Measurements from ENCODE around the gene MLLT10.
A peak's percentile ranks its signal among the peaks of the same experiment; 100 is the strongest.

MLLT10 gene

DNA sequence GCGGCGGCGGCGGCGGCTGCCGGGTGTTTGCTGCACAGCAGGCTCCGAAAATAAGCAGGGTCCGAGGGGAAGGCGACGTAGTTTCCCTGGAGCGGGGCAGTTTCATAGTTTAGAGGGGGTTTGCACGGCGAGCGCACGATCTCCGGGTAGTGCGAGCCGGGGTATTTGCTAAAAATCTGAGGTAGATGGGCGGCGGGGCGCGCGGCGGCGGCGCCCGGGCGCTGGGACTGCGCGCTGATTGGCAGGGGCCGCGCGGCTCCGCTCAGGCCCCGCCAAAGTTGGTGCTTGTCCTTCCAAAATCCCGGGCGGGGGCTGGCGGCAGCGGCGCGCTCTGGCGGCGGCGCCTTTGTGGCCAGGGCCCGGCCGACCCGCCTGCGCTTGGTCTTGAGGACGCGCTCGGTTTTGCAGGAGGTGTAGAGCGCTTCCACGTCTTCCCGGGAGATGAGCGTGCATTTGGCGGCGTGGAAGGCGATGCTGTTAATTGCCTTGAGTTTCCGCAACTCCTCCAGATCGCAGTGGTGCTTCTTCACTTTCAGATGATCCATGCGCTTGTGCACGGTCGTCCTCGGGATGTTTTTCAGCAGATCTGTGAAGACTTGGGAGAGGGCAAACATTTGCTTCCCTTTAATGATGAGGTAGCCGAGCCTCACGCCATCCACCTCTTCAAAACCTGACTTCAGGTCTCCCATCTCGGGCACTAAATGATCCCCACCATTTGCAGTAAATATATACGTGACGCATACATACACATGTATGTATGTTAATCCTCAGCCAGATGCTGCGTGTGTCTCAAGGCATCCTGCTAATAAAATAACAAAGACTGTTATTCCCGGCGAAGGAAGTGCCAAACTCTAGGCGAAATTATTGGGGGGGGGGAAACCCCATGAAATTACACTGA lies 16.6 kb upstream of the MLLT10 start:
- no peak for DNase-seq

DNA sequence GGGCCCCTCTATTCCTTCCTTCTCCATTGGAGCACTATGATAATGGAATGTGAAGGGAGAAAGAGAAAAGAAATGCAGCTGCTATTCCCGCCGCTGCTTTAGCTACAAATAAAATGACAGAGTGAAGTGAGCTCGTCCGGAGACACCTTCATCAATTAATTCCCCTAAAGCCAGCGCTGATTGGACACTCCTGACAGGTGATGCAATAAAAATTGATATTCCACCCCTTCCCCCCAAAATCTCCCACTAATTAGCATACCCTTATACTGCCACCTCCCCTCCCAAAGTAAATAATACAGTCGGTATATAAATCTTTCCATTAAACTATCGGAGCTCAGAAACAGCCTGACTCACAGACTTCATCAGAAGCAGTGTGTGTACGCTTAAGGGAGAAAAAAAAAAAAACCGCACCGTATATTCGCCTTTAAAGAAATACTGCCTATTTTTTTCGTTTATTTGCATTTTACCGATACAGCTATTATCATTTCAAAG lies 15.8 kb upstream of the MLLT10 start:
- no peak for DNase-seq

DNA sequence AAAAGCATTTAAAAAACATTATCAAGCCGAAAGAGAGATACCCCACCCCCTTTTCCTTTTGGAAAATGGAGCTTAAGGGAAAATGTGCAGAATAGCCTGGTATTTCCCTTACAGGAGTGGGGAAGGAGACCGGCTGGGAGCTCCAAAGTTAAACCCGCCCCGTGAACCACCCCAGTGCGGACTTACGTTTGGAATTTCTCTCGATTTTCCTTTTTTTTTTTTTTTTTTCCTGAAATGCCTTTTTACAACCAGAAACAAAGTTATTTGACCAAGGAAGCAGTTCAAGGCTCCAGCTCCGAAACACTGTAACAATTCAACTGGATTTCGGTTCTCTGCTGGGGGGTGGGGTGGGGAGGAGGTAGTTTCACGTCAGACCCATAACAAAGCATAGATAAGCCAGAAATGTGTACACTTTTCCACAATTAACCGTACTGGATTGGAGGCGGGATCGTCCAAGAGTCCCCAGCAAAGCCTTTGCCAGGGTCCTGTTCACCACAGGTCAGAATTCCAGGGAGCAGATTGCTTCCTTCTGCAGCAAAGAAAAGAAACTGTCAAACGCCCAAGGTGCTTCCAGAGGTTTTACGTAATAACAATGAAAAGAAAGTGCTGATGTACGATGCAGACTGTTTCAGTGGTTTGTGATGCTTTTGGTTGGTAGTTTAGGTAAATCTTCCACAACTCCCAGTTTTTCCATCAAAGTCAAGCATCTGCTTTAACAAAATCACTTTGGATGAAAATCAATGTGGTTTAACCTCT lies 15.2 kb upstream of the MLLT10 start:
- DNase-seq: no peak

DNA sequence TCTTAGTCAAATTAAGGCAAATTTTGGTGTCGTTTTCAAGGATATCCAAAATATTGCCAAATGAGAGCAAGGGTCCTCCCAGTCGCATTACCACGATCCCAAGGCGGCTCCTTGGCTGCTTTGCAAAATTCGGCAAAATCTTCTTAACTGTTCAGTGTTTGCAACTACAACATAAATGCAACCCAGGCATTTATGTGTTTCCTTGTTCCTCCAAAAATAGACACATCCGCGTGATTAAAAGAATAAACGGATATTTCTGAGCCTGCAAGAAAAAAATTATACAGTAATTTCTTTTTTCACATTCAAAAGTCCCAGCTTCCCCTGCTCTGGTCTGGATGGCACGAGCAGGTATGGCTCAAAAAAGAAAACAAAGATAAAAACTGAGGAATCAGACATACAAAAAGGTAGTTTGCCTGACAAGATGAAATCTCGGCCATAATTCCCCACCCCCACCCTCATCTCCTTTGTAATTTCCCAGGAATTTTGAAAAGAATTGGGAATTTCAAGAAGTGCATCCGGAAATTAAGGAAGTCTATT lies 14.6 kb upstream of the MLLT10 start:
- no peak for DNase-seq

DNA sequence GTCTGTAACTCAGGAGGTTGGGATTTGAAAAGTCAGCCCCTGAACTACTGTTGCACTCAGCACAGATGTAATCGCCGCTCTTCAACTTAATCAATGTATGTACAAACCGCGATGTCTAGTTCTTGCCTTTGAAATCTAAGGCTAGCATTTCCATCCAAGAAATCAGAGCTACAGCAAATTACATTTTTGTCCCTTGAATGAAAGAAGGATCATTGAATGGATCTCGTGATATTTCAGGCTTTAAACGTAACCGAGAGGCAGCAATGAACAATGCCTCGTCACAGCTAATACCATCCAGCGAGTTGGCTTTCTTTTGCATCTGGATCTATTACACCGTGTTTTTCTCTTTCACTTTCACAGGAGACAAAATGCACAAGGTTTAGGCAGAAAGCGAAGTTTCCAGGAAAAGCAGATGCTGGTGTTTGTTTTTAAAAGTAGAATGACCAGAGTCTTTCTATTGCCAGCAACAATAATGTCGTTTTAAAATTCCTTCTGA lies 14.0 kb upstream of the MLLT10 start:
- no peak for DNase-seq

DNA sequence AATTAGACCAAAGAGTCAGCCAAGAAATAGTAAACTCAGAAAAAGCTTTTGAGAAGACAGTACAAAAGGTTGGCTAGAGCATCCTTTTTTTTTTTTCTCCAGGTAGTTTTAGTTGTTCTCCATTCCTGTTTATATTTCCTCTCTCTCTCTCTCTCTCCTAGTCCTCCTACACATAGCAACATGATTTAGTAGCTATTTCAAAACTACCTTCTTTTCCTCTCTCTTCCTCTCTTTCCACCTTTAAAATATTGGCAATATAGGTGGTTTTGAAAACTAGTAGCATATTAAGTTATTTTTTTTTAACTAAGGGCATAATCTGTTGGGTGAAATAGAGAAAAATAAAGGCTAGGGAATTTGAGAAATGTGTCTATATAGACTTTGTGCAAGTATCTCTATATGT lies 13.5 kb upstream of the MLLT10 start:
- DNase-seq: no peak

DNA sequence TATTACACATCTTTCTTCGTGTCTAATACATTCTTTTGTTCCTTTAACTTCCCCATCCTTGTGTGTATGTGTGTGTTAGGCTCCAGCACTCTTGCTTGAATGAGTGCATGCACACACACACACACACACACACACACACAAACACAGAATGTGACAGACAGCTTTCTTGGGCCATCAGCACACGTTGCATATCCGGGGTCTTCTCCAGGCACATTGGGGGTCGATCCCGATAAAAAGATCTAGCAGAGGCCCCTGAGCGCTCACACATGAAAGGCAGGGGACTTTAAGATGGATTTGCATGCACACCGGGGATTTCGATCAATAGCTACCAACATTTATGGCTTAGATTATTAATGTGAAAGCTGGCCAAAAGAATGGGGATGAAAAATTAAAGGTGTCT lies 13.1 kb upstream of the MLLT10 start:
- no peak for DNase-seq

DNA sequence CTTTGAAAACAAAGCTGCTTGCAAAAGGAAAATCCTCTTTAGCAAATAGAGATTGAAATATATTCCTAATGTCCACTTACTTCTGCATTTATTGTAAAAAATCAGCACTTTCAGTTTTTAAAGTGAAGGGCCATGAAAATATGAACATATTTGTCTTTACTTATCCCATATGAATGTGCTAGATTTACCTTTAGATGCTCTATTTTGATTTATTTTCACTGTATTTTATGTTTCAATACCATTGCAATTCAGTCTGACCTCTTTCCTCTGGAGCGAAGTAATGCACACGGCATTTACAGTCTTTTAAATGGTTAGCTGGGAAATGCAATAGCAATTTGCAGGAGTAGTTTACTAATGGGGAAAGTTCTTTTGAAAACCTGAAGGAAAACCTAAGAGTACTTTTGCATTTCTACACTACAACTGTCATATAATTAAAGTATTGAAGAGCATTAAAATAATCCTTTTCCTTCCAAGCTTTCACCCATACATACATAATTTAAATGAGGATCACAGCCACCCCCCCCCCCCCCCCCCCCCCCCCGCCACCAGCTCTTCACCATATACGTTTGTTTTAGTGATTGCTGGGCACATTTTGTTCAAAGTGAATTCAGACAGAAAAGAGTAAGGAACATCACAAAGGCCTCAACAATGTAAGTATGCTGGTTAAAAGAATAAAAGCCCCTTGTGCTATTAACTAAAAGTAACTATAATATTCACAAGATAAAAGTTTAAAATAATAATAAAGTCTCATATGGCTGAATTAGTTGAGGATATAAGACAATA lies 12.1 kb upstream of the MLLT10 start:
- no peak for DNase-seq

DNA sequence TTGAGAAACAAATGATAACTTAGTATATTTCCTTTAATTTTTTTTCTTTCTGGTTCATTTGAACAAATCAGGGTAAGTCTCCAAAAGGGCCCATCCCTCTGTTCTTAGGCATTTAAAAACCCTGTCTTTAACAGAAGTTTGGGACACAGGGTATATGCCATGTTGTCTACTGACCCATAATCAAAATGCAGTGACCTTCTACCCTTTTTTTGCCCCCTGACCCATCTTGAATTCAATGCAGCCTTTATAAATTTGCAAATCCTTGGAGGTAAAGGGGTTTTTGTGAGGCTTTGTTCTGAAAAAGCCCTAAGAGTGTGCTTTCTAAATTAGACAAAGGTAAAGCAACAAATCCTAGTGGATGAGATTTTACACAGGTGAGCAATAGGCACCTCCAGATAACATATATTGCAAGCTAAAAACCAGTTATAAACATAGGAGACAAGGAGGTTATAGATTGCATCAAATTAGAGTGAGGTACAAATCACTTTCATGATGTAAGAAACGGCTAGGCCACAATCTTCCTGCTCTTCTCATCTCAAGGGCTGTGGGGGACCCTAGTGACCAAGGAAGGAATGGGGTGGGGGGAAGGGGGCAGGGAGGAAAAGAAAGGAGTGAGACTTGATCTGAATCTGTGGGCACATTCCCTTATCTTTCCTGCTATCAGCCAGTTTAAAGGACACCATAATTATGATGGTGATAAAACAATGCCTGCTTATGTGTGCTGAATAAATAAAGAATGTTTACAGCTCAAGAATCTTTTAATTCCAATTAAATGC lies 11.2 kb upstream of the MLLT10 start:
- DNase-seq: no peak

DNA sequence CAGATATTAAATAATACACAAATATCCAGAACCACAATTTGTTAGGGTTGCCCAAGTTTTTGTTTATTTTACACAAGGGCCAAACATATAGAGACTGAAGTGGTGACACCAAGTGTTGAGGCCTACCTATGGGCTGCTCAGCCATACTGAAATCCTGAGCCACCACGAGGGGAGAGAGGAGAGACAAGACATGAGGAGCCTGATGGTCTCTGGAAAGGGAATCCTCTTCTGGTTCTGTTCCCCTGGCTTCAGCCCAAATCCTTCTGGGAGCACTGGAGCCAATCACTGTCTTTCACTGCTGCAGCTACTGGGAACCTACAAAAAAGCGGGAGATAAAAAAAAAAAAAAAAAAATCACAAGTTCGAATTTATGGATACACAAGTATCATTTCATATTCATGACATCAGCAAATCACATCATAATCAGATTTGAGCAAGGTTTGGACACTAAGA lies 10.4 kb upstream of the MLLT10 start:
- DNase-seq: no peak

DNA sequence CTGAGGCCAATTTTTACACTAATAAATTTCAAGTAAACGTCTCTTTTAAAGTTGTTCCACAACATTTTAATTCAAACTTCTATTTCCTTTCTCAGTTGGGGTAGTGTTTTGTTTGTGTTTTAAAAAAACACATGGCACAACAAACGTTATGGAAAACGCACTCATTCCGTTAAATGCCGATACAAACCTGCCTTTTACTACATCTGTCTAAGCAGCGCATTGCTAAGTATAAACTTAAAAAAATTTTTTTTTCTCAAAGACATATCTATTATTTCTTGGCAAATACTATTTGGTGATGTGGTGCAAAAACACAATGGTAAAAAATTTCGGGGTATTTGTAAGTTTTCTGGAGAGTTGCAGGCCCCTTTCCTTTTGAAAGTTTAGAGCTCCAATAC lies 9.9 kb upstream of the MLLT10 start:
- no peak for DNase-seq

DNA sequence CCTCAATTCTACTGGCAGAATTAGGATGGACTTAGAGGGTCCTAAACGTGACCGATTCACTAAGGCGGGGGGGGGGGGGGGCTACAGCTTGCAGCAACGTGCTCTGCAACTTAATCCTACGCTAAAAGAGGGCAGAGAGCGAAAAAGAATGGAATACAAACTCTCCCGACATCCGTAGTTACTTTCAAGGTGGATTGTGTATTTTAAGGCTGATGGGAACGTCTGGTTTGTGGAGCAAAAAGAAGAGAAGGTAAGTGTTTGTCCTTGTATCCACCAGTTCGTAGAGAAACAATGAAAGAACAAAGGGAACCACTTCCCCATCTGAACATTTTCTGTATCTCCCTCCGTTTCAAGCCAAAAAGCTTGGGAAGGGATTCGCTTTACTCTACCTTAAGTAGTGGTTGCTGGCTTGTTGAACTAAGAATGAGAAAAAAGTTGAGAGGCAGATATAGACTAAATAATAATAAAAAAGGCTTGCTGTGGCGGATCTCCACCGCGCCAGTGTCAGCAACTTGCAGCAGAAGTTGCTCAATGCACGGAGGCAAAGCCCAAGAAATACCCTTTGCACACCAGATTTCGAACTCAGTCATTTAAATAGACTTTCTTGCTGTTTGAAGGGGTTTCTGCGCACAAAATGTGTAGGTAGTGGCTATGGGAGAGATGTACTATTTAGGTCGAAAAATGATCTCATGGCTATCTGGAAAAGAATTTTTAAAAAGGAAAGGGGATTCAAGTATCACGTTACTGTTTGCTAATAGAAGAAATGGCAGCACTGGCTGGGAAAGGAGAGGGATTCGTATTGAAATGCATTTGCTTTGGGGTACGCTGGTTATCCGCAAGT lies 9.3 kb upstream of the MLLT10 start:
- DNase-seq: no peak

DNA sequence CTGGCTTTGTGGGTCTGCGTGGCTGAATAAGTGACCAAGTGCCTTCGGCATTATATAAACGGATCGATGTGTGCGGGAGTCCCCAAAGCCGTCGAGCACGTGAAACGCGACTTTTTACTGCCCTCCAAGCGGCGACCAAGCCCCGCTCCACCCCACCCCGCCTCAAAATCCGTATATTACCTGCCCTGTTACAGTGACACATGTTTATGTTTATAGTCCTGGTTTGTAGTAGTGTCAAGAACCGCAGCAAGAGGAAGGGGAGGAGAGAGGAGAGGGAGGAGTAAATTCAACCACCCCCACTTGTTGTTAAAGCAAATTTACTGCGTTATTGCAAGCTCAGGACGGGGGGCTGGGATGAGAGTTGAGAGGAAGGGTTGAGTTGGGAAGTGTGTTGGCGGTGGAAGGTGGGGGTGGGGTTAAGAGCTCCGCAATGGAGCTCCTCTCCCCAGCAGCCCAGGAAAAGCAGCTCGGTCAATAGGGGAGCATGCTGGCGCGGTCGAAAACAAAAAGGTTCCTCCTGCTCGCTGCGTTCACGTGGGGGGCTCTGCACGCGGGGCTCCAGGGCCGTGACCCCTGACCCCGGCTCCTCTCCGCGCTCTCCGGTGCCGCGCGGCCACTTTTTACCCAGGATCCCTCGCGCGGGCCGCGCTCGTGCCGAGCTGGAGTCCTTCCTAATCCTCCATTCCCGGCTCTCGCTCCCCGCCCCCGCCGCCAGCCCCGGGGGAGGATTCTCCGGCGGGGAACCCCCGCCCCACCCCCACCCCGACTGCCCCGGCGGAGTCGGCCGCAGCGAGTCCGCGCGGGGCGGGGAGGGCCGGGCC lies 8.5 kb upstream of the MLLT10 start, which contains the start of gene SKIDA1:
Gene SKIDA1, minus strand, starts transcription at position 316 of the 821 bp plus-strand sequence. CDS start 7,860 bp downstream, outside the sequence.
- DNase-seq: peak; percentile 54

DNA sequence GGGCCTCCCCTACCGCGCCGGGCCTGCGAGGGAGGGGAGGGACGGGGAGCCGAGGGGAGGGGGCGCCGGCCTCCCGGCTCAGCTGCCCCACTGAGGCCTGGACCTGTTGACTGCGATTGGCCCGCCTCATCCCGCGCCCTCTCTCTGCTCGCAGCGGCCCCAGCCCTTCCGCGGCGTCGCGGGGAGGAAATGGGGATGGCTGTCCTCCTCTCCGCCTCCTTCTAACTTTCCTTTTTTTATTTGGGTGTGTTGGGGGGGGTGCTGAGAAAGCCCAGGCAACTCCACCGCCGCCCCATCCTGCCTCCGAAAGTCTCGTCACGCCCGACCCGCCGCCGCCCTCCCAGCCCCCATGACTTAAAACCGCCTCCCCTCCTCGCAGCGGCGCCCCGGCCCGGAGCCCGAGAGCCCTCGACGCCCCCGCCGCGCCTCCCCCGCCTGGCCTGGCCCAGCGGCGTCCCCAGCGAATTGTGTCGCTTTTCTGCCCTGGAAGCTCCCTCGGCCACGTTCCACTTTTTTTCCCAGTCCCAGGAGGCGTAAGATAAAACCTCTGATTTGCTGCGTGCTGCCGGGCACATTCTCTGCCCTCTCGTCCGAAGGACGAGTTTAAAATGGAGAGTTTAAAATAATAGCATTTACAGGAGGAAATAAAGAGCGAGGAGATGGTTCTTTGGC lies 7.7 kb upstream of the MLLT10 start:
- DNase-seq: peak; percentile 50

DNA sequence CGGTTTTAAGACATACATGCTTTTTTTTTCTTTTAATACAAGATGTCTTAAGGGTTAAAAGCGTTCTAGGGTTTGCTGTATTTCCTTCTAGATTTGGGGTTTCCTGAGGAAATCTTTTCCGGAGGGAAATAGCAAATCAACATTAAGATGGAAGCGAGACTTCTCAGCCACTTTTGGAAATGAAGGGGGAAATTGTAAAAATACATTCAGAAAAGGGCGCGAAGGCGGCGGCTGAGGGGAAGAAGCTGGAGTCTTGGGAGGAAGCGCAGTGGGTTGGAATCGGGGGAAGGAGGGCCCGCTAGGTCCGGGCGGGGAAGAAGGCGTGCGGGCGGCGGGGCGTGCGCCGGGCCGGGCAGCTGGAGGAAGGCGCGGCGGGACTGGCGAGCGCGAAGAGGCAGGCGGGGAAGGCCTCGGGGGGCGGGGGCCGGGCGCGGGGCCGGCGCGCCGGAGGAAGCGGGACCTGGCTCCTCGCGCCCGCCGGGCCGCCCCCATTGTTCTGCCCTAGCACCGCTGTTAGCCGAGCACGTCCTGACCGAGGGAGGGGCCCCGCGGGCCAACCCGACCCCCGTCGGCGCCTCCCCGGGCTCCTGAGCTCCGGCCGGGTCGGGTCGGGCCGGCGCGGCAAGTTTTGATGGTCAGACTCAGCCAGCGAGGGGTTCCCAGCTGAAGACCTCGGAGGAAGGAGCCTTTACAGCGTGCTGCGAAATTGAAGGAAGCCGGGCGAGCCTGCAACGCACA lies 7.0 kb upstream of the MLLT10 start:
- DNase-seq: peak; percentile 21

DNA sequence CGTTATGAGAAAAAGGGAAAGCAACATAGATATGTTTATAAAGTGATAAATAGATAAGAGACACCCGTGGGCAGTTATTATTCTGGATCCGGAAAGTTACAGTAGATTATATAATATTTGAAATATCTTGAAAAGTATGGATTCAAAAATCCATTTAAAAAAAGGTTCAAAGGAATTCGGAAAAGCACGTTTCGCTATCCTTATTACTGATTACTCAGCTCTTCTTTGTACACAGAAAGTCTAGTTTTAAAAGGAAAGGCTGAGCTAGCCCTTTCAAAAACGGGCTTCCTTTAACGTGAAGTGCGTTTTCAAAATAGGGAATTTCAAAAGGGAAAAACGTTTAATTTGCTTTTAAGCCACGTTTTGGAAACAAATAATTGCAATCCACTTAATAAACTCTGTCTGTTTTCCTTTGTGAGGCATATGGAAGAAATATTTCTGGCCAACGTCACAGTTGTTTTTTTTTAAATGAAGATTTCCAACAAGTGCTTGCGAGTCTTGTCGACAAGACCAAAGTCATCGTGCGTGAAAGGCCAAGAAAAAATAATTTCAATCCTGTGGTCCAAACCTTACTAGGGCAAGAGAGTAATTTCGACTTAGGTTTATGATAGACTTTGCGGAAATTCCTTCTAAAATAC lies 6.3 kb upstream of the MLLT10 start:
- DNase-seq: no peak

DNA sequence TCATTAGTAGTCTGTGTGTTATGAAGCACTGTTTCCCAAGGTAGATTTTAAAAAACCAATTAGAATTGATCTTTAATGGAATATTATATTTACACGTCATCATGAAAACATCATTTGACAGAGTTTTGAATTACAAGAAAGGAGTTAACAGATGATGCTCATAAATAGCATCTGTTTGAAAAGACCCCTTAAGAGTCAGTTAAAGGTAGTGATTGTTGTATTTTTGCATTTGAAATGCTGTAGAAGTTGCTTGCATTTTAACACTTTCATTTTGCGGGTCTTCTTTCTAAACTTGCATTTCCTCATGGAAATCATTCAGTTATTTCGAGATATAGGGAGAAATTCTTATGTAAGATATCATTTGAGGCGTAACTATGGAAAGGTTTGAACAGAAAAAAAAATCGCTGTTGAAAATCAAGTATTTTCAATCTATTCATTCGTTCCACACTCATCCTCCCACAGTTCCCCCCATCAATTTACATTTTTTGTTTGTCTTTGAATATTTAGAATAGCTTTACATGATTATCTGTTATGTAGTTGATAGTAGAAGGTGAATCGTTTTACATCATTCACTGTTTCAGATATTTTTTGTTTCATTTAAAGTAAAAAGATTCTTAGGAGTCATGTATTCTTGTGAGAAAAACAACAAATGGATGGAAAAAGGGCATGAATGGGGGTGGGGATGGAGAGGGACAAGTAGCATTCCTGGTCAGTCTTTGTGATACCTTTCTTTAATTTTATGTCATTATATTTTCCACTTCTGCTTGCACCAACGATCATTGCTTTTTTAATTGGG lies 5.6 kb upstream of the MLLT10 start:
- DNase-seq: no peak
